SW 1271 (cell line): ENCODE results near the gene TNS1.

Experiments used
- DNase-seq, 2 experiments: peaks; one replicate each; lab custom pipeline; 2025; lab: John Stamatoyannopoulos, UW

TNS1 gene

DNA sequence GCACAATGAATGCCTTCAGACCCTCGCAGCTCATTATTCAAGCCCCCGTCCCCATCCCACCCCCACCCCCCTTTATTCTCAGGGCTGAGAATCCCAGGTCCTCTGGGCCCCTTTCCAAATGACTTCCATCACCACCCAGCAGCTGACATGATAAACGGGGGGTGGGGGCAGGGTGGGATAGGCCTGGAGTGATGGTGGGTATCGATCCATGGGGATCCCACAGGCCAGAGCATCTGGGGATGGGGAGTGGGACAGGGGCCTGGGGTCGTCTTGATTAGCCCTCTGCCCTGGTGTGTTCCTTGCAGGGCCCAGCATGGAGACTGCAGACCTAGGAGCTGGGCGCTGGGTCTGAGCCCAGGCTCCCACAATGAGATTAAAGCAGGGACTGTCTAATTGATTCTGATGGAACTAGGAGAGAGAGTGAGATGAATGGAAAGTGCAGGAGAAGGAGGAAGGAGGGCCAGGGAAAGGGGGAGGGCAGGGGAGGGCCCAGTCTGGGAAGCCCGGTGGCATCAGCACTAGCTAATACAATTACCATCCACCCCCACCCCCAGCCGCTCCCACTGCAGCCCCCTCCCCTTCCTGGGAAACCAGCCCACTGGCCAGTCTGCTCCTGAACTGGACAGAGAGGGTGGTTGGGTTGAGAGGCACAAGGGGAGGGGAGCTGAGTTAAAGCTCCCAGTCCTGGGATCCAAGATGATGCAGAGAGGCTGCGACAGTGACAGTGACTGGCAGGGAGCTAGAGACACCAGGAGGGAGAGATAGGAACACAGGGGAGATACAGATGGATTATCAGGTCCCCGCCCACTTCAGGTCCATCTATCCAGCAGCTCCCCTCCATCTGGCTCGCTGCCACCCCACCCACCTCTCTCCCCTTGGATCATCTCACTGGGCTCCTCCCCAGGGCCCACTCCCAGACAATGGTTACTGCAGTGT is 13.1 kb upstream of the TNS1 start:
- no peak for DNase-seq

DNA sequence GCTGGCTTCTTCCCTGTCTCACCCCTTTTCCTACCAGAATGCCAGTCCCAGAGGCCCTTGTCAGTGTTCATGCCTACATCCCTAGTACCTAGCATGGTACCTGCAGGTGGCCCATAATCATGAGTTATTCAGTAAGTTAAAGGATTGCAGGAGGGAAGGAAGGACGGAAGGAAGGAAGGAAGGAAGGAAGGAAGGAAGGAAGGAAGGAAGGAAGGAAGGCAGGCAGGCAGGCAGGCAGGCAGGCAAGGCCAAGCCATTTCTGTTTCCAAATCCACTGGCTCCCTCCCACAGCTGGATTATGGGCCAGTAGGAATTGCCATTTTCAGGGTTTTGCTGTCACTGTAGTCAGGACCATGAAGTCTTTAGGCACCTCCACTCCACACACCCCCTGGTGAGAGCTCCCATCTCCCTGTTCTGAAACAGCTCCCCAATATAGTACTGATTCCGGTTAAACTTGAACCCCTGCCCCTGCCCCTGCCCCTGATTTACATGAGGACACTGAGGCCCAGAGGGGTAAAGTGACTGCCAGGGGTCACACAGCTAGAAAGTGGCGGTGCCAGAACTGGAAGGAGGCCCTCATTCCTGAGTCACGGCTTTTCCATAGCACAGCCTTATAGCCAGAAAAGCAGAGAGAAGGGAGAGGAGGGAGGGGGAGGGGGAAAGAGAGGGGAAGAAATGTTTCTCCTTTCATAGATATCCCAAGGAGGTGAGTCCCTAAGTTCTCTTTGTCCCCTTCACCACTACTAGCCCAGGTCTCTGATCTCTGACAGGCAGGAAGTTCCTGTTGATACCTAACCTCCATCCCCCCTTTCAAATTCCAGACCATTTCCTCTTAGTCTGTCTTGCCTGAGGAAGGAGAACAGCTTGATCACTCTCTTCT is 12.2 kb upstream of the TNS1 start:
- no peak for DNase-seq

DNA sequence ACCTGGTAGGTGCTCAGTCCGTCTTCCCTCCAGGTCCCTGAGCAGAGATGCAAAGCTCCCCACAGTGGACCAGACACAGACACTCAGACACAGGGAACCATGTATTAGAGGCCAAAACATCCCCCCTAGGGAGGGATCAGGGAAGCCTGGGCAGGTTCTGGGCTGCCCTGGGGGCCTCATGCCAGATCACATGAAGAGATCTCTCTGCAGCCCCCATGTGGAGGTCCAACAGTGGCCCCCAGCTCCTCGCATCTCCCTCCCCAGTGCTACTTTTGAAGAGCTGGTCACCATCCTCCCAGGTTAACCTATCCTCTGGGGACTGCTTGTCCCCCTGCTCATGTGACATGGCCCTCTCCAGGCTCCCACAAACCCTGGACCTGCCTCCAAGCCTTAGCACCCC is 10.5 kb upstream of the TNS1 start:
- no peak for DNase-seq

DNA sequence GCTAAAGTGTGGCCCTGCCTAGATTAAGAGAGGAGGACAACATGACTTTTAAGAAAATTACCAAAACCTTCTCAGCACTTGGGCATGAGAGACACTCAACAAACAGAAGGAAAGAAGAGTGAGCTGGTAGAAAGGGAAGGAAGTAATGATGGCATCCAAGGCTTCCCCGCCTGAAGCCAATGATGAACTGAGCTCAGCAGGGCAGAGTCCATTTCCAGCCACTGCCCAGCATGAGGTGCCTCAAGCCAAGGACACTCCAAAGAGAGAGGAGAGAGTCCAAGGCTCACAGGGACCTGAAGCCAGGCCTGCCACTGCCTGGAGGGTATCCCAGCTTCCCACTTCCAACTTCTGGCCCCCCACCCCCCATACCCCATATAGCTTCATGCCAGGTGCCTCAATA is 9.5 kb upstream of the TNS1 start:
- no peak for DNase-seq

DNA sequence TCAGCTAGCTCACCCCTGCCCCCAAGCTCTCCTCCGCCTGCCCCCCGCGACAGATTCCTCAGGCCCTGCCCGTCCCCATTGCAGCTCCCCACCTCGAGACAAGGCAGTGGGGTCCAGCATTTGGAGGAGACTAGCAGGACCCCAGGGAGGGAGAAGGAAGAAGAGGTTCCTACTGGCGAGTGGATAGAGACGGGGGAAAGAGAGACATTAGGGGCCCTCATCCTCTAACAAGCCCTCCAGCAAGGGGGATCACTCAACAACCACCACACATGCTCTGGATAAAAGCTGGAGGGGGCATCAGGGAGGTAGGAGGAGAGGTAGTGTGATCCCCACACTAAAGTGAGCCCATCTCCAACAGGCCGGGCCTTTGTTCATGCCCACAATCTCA is 8.9 kb upstream of the TNS1 start:
- no peak for DNase-seq

DNA sequence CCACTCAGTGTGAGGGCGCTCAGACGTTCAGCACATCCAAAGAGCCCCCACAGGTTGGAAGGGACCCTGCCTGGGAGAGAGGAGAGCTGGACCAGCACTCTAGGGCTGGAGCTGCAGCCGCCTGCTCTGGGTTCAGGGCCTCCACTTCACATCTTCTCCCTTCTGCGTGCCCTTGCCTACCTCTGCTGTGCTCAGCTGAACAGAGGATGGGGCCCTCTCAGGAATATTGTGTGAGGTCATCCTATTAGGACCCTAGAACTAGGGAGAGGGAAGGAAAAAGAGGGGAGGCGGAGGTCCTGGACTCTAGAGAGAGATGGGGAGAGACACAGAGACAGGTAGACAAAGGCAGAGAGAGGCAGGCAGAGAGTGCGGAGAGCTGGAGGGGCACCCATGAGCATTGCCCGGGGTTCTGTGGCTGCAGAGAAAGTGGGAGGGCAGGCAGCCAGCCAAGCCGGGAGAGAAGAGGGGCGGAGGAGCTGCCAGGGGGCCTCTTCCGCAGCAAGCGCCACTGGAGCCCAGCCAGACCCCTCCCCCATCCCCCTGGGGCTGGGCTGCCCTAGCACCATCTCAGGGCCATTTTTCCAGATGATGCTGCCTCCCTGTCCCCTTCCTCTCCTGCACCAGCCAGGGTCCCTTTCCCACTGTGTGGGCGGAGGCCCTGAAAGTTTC is 8.3 kb upstream of the TNS1 start:
- DNase-seq: no peak

DNA sequence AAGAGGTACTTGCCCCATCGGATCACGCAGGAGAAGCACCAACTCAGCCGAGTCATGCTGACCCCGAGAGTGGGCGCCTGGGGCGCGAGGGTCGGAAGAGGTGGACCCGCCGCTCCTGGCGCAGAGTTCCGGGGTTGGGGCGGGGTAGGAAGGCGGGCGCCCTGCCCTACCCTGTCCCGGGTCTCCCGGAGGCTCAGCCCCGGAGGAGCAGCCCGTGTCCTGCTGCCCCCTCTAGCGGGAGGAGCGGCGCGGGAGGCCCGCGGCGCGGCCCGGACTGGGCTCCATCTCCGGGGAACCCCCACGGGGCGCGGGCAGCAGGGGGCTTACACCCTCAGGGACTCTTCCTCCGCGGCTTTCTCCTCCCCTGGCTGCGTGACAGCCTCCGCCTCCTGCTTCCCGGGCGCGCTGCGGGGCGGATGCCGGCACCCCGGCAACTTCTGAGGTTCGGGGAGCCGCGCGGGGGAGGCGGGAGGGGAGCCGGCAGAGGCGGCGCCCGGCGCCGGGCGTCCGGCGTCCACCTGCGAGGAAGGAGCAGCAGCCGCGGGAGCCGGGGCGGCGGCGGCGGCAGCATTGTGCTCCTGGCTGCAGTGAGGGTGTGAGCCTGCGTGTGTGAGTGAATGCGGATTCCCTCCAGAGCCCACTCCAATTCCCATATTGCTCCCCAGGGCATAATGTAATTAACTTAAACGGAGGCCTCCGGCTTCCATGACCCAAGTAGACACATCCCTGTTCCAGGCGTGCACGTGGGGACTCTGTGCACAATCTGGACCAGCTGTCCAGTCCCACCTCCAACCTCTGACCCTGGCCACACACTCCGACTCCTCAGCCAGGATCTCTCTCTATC is 7.6 kb upstream of the TNS1 start:
- no peak for DNase-seq

DNA sequence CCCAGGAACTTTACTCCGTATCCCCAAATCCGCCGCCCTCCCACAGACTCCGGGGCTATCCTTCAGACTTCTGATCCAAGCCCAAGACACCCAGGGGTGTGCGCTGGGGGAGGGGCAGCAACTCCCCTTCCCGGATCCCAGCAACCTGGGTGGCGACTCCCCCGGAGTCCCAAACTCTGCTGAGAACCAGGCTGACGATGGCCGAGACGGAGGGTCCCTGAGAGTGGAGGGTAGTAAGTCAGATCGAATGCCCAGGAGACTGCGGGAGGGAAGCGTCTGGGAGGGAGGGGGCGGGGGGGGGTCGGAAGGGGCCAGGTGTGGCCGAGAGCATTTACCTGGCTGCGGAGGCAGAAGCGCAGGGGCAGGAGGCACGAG is 7.0 kb upstream of the TNS1 start:
- no peak for DNase-seq

DNA sequence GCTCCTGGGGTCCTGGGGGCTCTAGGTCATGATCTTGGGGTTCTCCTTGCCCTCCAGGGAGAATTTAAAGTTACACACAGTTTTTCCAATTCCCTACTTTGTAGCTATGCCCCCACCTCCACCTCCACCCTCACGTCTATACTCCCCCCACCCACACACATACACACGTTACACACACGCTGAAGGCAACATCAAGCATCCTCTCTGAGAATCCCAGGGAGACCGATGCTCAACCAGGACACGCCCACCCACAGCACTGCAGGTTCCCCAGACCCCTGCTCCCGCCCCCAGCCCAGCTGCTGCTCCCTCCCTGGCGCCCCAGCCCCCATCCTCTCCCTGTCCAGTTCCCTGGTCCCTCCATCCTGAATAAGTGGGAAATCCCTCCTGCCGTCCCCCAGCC is 6.4 kb upstream of the TNS1 start:
- no peak for DNase-seq

DNA sequence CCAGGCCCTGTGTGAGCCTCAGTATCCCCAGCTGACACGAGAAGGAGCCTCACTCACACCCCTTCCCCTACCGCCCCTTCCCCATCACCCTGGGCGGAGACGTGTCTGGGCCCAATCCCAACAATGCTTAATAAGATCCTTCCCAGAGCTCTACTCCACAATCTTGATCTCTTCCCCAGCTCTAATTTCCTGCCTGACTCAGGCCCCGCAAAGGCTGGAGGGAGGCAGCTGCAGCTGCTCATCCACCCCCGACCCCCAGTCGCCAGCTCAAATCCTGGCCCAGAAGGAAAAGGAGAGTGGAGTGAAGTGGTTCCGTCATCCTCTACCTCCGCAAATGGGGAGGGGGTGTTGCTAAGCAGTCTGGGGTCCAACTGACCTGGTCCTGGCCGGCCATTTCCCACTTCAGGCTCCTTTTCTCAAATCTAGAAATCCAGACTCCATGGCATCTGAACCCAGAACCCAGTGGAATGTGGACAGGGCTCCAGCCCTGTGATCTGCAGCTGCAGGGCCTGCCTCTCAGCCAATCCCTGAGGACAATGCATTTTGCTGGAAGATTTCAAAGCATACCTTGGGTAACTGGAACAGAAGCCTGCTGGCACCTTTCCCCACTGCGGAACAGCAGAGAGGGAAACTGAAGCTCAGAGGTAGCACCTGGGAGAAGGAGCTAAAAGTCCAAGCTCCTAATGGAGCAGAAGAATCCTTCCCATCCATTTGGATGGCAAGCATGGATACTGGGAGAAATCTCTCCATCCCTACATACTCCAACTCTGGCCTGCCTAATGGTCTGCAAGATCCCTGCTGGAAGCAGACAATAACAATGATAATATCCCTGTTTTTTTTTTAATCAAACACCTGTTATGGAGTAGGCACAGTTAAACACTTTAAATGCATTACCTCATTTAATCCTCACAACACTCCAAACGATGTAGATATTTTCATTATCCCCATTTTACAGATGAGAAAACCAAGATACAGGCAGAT is 5.6 kb upstream of the TNS1 start:
- DNase-seq: no peak

DNA sequence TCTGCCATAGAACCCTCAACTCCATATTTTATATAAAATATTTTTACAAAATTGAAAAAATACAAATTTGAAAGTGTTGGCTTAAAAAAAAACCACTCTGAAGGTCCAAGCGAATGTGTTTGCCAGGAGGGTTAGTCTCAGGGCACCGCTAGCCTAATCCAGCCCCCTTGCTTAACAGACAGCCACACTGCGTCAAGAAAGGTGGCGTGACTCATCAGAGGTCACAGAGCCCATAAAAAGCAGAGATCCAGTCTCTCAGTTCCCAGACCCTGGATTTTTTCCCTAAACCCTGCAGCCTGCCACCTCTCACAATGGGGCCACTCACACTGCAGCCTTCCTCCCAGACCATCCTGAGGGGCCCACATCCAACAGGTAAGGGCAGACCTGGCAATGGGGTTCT is 3.9 kb upstream of the TNS1 start:
- DNase-seq: no peak

DNA sequence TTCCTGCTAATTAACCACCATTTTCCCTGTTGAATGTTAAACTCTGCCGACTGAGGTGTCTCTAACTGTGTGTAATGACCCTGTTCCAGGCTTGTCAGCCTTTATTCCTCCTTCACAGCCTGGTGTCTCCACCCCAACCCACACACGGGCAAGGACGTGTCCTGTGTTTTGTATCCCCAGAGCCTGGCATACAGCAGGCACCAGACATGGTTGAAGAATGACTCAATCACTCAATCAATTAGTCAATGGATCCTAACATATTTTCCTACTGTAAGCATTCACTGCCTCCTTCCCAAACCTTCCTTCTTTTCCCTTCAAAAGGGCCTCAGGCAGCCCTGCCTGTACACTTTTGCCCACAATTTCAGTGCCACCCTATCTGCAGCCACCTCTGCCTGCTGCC is 2.7 kb upstream of the TNS1 start:
- no peak for DNase-seq

DNA sequence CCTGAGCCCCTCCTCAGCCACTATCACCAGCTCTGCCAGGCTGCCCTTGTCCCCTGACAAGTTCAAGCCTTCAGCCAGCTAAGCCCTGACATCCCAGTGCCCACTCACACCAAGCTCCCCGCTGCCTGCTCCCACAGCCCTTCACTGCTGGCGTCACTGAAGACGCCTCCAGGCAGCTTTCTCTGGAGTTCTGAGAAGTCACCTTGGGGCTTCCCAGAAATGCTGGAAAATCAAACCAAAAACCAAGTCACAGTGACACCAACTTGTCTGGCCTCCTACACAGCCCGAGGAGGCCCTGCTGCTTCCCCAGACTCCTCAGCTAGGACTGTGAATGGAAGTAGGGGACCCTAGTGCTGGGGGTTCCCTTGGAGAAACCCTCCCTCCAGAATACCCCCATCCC is 2.2 kb upstream of the TNS1 start:
- no peak for DNase-seq

DNA sequence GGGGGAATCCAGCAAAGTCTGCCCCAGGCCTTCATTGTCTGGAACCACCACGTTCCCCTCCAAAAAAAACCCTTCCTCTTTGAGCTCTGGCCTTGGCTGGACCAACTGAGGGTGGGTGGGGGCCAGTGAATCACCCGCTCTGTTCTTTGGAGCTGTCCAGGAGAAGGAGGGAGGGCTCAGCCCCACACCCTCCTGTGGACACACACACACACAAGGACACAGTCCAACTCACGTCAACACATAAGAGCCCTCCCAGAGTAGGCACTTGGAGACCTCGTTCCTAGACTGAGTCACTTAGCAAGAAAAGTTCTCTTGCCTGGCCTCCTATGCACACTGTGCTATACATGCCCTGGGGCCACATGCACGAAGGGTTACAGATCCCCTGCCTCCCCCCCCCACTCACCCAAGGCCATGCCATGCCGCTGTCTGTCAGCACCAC is 1.2 kb upstream of the TNS1 start:
- DNase-seq: no peak

DNA sequence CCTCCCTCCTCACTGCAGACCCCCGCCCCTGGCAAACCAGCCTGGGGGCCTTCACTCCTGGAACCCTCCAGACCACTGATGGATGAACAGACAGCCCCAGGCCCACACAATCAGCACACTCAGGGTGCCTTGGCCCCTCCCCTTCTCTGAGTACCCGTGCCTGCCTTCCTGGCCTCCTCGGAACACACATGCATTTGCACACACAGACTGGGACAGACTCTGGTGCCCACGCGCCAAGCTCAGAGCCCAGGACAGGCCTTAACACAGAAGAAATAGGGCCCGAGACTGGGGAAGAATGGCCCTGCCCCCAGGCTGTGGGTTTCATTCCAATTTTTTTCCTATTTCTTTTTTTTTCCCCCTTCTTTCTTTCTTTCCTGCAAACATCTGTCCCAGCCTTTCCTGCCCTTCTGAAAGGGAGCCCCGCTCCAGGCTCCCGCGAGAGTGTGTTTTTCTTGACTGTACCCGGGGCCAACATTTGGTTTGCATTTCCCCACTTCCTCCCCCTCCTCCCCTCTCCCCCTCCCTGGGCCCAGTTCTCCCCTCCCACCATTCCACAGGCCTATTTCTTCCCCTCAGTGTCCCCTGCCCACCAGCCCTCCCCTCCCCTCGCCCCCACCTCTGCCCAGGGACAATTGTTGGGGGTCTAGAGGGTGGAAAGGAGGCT is 618 bp upstream of the TNS1 start:
- no peak for DNase-seq

DNA sequence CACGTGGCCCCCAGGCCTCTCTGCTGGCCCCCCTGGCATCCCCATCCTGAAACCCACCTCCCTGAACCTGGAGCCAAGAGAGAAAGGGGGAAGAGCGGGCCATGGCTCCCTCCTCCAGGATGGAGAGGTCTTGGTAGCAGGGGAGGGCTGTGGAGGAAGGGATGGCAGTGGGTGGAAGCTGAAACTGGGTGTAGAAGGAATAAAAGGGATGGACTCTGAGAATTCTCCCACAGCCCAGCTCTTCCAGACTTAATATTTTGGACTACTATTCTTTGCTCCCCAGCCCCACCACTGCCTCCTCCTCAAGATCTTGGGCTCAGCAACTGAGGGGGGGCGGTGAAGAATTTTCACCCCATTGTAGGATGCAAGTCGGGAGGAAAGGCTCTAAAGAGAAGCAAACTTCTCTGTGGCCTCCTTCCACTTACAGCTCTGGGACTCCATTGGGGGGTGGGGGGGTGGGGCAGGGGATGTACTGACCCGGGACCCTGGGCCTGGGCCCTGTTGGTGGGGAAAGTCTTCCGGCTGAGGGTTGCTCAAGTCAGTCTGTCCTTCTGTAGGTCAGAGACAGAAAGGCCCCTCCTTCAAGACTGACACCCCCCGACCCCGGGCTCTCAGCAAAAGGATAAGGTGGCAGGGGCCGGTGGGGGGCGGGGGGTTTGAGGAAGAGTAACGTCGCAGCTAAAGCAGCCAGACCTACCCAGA is 501 bp downstream of the TNS1 start:
- DNase-seq: no peak

DNA sequence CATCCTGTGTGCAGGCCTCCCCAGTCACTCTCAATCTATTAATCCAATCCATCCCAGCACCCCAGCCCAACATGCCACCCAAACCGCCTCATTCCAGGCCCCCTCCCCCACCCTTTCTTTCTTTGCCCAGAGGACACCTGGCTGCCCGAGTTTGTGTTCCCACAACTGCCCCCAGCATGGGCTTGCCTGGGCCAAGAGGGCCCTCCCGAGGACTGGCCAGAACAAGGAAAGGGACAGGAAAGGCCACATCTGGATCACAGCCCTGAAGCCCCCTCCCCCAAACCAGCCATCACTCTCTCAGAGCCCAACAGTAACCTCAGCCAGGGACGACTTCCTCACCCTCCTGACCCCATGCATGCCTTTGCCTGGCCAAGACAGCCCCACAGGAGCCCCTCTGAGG is 1.2 kb downstream of the TNS1 start:
- DNase-seq: no peak

DNA sequence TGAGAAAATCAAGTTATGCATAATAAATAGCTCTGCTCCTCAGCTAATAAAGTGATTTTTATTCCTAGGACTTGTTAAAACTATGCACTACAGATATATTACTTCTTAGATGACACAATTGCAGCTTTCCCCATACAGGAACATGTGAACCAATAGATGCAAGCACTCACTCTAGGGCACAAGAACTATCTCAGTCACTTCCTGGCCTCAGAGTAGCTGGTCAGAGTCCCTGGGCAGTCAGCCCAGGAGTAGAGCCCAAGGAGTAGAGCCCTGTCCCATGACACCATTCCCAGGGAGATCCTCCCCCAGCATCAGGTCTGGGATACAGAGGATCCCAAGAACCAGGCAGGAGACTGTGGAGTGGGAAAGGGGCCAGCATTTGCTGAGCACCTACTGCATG is 2.7 kb downstream of the TNS1 start:
- DNase-seq: no peak

DNA sequence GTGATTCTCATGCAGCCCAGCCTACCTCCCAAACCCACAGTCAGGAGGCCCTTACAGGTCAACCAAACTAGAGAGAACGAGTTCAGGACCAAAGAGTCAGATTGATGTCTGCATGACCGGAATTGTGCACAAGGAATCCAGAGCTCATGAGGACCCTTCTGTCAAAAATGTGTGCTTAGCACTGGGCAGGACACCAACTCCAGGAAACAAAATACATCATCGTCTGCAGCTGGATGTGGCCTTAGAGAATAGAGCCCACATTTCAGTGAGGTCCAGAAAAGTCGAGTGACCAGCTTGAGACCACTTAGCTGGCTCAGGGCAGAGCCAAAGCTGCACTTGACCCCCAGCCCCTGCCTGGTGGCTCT is 3.2 kb downstream of the TNS1 start:
- no peak for DNase-seq
